Activated CD4-positive, alpha-beta T cell treated with anti-CD3 and anti-CD28 coated beads, Interleukin-2, amount 50 U/mL, for 1 hour (primary cell): ENCODE data around the gene SLC39A9.

Source experiments
- DNase-seq: peaks from one replicate; pipeline ENCODE4 v3.0.0-alpha.2; 2020

SLC39A9 gene

DNA sequence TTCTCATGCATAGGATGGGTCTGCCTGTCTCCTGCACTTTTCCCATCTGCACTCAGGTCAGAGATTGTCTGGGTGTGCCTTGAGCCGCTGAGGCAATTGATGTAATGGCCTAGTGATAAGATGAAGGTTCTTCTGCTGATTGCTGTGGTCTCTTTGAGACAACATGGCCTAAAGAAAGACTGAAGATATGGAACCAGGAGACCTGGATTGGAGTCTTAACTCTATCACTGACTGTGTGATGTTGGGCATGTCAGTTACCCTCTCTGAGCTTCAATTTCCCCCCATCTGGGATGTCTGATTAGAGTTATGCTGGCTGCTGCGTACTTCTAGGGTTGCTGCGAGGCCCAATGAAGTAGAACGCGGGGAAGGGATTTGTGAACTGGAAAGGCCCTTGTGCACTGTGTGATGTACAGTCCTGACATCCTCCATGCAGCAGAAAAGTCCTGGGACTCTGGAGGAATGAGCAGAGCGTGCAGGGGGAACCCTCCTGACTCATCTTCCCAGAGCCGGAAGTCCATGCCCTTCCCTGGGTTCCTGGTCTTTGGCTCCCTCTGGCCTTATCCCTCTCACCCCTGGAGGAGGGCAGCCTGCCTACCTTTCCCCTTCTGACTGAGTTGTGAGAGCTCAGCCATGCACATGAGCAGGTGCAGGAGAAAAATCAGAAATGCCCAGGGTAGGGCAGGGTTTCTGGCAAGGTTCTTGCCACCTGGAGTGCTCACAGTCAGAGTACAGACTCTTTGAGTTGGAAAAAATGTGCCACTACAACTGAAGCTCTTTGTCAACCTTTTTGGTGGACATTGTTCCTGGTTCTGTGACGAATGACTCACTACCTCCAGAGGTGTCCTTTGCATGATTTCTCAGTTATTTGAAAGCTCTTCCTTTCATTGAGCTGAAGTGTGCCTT, 107.1 kb downstream of the SLC39A9 start:
- DNase-seq: no peak

GRCh38 chr14:69506241-69506595, 107.7 kb downstream of the SLC39A9 start:
- no peak for DNase-seq
